ENCODE data around the gene CRACR2A.

CRACR2A gene

GRCh38 chr12:3601461-3602150 lies 151.3 kb downstream of the CRACR2A start:
- no peaks in the 10 kb centered on the region for H3K9me3 ChIP-seq
- H3K4me1 ChIP-seq, result no peaks in the 10 kb centered on the region
- no peak for DNase-seq
- H3K27me3 ChIP-seq, result peaks cover 43% of the 10 kb centered on the region
- H3K36me3 ChIP-seq, result no peaks in the 10 kb centered on the region
- TF ChIP-seq, protein P1, sequence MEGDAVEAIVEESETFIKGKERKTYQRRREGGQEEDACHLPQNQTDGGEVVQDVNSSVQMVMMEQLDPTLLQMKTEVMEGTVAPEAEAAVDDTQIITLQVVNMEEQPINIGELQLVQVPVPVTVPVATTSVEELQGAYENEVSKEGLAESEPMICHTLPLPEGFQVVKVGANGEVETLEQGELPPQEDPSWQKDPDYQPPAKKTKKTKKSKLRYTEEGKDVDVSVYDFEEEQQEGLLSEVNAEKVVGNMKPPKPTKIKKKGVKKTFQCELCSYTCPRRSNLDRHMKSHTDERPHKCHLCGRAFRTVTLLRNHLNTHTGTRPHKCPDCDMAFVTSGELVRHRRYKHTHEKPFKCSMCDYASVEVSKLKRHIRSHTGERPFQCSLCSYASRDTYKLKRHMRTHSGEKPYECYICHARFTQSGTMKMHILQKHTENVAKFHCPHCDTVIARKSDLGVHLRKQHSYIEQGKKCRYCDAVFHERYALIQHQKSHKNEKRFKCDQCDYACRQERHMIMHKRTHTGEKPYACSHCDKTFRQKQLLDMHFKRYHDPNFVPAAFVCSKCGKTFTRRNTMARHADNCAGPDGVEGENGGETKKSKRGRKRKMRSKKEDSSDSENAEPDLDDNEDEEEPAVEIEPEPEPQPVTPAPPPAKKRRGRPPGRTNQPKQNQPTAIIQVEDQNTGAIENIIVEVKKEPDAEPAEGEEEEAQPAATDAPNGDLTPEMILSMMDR (IDR thresholded peaks at IDR 0.05; ENCODE audit: low read depth, low read length), result no peak
- no peak overlapping the region for H3K4me3 ChIP-seq (ENCODE audit: low read depth, low read length)

GRCh38 chr12:3600951-3601350 lies 152.0 kb downstream of the CRACR2A start:
- no peaks in the 10 kb centered on the region for H3K4me1 ChIP-seq
- no peaks in the 10 kb centered on the region for H3K36me3 ChIP-seq
- no peak overlapping the region for H3K4me3 ChIP-seq (ENCODE audit: low read depth, low read length)
- DNase-seq, result no peak
- H3K9me3 ChIP-seq, result no peaks in the 10 kb centered on the region
- peaks cover 39% of the 10 kb centered on the region for H3K27me3 ChIP-seq
- TF ChIP-seq, protein P1 (IDR thresholded peaks at IDR 0.05; ENCODE audit: low read depth, low read length), result no peak

- no peaks in the 10 kb centered on the region for H3K36me3 ChIP-seq
- TF ChIP-seq, protein P1 (IDR thresholded peaks at IDR 0.05; ENCODE audit: low read depth, low read length), result no peak
- DNase-seq, result no peak
- no peaks in the 10 kb centered on the region for H3K4me1 ChIP-seq
- peaks cover 31% of the 10 kb centered on the region for H3K27me3 ChIP-seq
- no peak overlapping the region for H3K4me3 ChIP-seq (ENCODE audit: low read depth, low read length)
- no peaks in the 10 kb centered on the region for H3K9me3 ChIP-seq
These were observed 152.7 kb downstream of the CRACR2A start for GRCh38 chr12:3600039-3600720.

- Histone ChIP-seq H3K36me3 (no peaks in the 10 kb centered on the region), H3K4me3 (ENCODE audit: low read depth, low read length) (no peak overlapping the region), H3K27me3 (peaks cover 21% of the 10 kb centered on the region), H3K4me1 (no peaks in the 10 kb centered on the region), H3K9me3 (no peaks in the 10 kb centered on the region)
- DNase-seq, result no peak
- TF ChIP-seq, protein P1 (IDR thresholded peaks at IDR 0.05; ENCODE audit: low read depth, low read length), result no peak
These were observed 153.7 kb downstream of the CRACR2A start for GRCh38 chr12:3598896-3599860.

DNA sequence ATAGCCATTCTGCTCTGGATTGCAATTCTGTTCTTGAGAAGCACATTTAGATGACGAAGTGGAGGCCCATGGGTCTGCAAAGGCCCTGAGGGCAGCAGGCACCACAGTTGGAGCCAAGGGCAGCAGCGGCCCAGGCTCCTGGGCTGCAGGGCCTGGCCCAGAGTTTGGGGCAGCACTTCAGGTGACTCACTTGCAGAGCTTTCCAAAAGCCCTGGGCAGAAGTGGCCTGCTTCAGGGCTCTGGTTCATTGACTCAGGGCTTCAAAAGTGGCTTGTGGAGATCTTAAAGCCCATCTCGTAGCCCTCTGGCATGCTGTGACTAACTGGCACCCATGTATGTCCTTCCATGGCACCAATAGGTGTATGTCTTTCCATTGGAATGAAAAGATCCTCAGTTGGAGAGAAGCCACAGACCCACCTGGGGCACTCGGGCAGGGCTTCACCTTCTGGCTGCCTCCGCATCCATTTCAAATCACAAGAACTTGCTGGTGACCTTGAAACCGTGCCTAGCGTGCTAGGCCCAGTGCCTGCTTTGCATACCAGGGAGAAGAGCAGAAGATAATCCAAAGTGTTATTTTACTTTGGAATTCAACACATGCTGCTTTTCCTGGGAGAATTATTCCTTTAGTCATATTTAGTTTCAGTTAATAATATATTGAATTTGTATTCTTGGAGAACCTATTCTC lies 155.2 kb downstream of the CRACR2A start:
- Histone ChIP-seq H3K9me3 (no peaks in the 10 kb centered on the region), H3K4me1 (no peaks in the 10 kb centered on the region), H3K4me3 (ENCODE audit: low read depth, low read length) (no peak overlapping the region), H3K36me3 (no peaks in the 10 kb centered on the region), H3K27me3 (peaks cover 13% of the 10 kb centered on the region; the same call in 1 of the 2 replicates)
- TF ChIP-seq, protein P1 (IDR thresholded peaks at IDR 0.05; ENCODE audit: low read depth, low read length), result no peak
- no peak for DNase-seq

Data from BE2C (cell line).